Skeletal muscle tissue (tissue), 4 donors: ENCODE results near the gene TTYH2. TPM values are rescaled to one million over a fixed set of nuclear protein-coding genes. Genes with fewer than 3 reads are reported as not detected.

Experiments
- H3K27ac ChIP-seq: one replicate; pipeline ENCODE4 v1.7.0; 2013; ENCODE audit warnings: mild to moderate bottlenecking, low read depth, low read length, inconsistent platforms
- H3K27me3 ChIP-seq, 3 donors: one replicate each; pipeline ENCODE4 v1.7.0; 2013; ENCODE audit warnings: low read length in 3 of 3; ENCODE audit not compliant: control insufficient read depth in 3 of 3, insufficient read depth in 3 of 3
- H3K36me3 ChIP-seq, 3 donors: one replicate each; pipeline ENCODE4 v1.7.0; 2013; ENCODE audit warnings: low read length in 3 of 3; ENCODE audit not compliant: control insufficient read depth in 3 of 3, insufficient read depth in 3 of 3
- H3K4me1 ChIP-seq, 3 donors: one replicate each; pipeline ENCODE4 v1.7.0; 2013; ENCODE audit warnings: low read length in 3 of 3, mild to moderate bottlenecking in 3 of 3; ENCODE audit not compliant: control insufficient read depth in 3 of 3, insufficient read depth in 3 of 3
- H3K4me3 ChIP-seq, 3 donors: one replicate each; pipeline ENCODE4 v1.7.0; 2013; ENCODE audit warnings: low read length in 3 of 3
- H3K9ac ChIP-seq, 3 donors: one replicate each; pipeline ENCODE4 v1.7.0; 2013; ENCODE audit warnings: low read length in 3 of 3, mild to moderate bottlenecking in 3 of 3, moderate library complexity in 2 of 3, low read depth in 1 of 3
- H3K9me3 ChIP-seq, 3 donors: one replicate each; pipeline ENCODE4 v1.7.0; 2013; ENCODE audit warnings: low read length in 3 of 3; ENCODE audit not compliant: control insufficient read depth in 3 of 3
- total RNA-seq: library from RNA; depleted of rRNA; stranded (reverse); fragments of >200 nt; gene quantifications from one replicate; pipeline ENCODE4 v1.2.3, GENCODE V29; 2014
- donor health status: Osteomylitis.

The TTYH2 gene
- total RNA-seq, 1 donor from 2014 or later = 34.4 TPM

- Histone ChIP-seq H3K36me3 (no peaks in the 10 kb centered on the region), H3K9ac (no peak overlapping the region), H3K4me1 (peaks cover 0 to 4% (median 0%) of the 10 kb centered on the region in 3 donors), H3K4me3 (no peak overlapping the region), H3K27me3 (peaks cover 0 to 4% (median 2%) of the 10 kb centered on the region in 3 donors), H3K9me3 (no peaks in the 10 kb centered on the region), H3K27ac (no peak overlapping the region)
Observed at GRCh38 chr17:74305865-74306654, 92.7 kb downstream of the TTYH2 start.

GRCh38 chr17:74307984-74308773, 94.8 kb downstream of the TTYH2 start:
- Histone ChIP-seq H3K27ac (no peak overlapping the region), H3K9me3 (peaks cover 0 to 4% (median 3%) of the 10 kb centered on the region in 3 donors), H3K4me1 (no peaks in the 10 kb centered on the region), H3K27me3 (peaks cover 0 to 6% (median 2%) of the 10 kb centered on the region in 3 donors), H3K4me3 (no peak overlapping the region), H3K36me3 (no peaks in the 10 kb centered on the region), H3K9ac (no peak overlapping the region)

DNA sequence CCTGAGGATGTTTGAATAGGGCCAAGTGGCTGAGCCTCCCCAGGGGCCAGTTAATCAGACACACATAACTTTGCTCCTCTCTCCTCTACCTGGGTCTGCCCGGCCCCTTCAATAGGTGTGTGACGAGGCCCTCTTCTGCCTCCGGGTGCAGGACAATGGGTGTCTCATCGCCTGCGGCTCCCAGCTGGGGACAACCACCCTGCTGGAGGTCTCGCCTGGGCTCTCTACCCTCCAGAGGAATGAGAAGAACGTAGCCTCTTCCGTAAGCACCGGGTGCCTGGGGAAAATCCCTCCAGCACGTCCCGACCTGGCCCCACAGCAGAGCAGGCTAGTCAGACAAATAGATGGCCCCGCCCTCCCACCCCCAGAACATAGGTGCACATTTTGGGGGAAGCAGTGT, 96.5 kb downstream of the TTYH2 start:
- no peak overlapping the region for H3K9ac ChIP-seq

More for the DNA sequence above, 96.5 kb downstream of the TTYH2 start:
- Histone ChIP-seq H3K27me3 (peaks cover 0 to 10% (median 2%) of the 10 kb centered on the region in 3 donors), H3K9me3 (peaks cover 0 to 4% (median 3%) of the 10 kb centered on the region in 3 donors), H3K4me1 (no peaks in the 10 kb centered on the region), H3K36me3 (no peaks in the 10 kb centered on the region), H3K4me3 (no peak overlapping the region), H3K27ac (no peak overlapping the region)

Other genes starting within 250 kb of the TTYH2 start
- 4,876 TPM for gene RPL38, start 9.9 kb upstream of the TTYH2 start, total RNA-seq
- gene DNAI2, start 60.7 kb downstream of the TTYH2 start, total RNA-seq = not detected
- 1.0 TPM for gene KIF19, start 112.7 kb downstream of the TTYH2 start, total RNA-seq
- not detected for gene BTBD17, start 148.3 kb downstream of the TTYH2 start, total RNA-seq
- gene GPR142, start 153.9 kb downstream of the TTYH2 start, total RNA-seq = not detected
- 44.4 TPM for gene GPRC5C, start 218.5 kb downstream of the TTYH2 start, total RNA-seq